CD14-positive monocyte (primary cell): ENCODE results near the gene CHID1. TPM values are rescaled to one million over a fixed set of nuclear protein-coding genes. Genes with fewer than 3 reads are reported as not detected.

Source experiments
- DNase-seq, 3 donors: peaks; one replicate each; pipeline ENCODE4 v3.0.0-alpha.2; 2011 to 2022
- H2AFZ ChIP-seq: 2 replicates; pipeline ENCODE4 v1.6.0; 2012; ENCODE audit warnings: mild to moderate bottlenecking, low read depth, low read length, inconsistent platforms; ENCODE audit not compliant: insufficient read depth, poor library complexity, severe bottlenecking
- H3K27ac ChIP-seq, 2 donors: 1 replicate in 1 of 2; 2 replicates in 1 of 2; pipeline ENCODE4 v1.5.1; 2012 to 2013; ENCODE audit warnings: low read length in 2 of 2, control low read depth in 1 of 2, inconsistent platforms in 1 of 2, low read depth in 1 of 2, mild to moderate bottlenecking in 1 of 2
- H3K27me3 ChIP-seq, 2 donors: one replicate each; pipeline versions ENCODE4 v1.6.0 to v1.6.1; 2011 to 2013; ENCODE audit warnings: low read length in 2 of 2; ENCODE audit not compliant: control insufficient read depth in 2 of 2, insufficient read depth in 2 of 2
- H3K36me3 ChIP-seq, 2 donors: replicated peaks in 1 of 2; 1 replicate in 1 of 2; 2 replicates in 1 of 2; pipeline versions ENCODE4 v1.5.1 to v1.6.1; 2012 to 2013; ENCODE audit warnings: low read length in 2 of 2, control low read depth in 1 of 2, inconsistent platforms in 1 of 2, mild to moderate bottlenecking in 1 of 2; ENCODE audit not compliant: insufficient read depth in 2 of 2, control insufficient read depth in 1 of 2
- H3K4me1 ChIP-seq, 2 donors: 1 replicate in 1 of 2; 2 replicates in 1 of 2; pipeline versions ENCODE4 v1.5.1 to v1.6.1; 2012 to 2013; ENCODE audit warnings: low read length in 2 of 2, control low read depth in 1 of 2, inconsistent platforms in 1 of 2, mild to moderate bottlenecking in 1 of 2, moderate library complexity in 1 of 2; ENCODE audit not compliant: insufficient read depth in 2 of 2, control insufficient read depth in 1 of 2
- H3K4me2 ChIP-seq: replicated peaks from 2 replicates; pipeline ENCODE3; 2012; ENCODE audit warnings: low read length, moderate library complexity, mild to moderate bottlenecking; ENCODE audit not compliant: poor library complexity, severe bottlenecking; ENCODE audit errors: extremely low read depth
- H3K4me3 ChIP-seq, 3 experiments: fragments of 200-600 bp in 1 of 3; sonication (generic) in 1 of 3; replicated peaks in 1 of 3; 1 replicate in 2 of 3; 2 replicates in 1 of 3; pipeline ENCODE4 v1.5.1; 2011 to 2013; ENCODE audit warnings: low read length in 3 of 3, mild to moderate bottlenecking in 3 of 3, control low read depth in 2 of 3, low read depth in 2 of 3, inconsistent platforms in 1 of 3, moderate library complexity in 1 of 3
- H3K79me2 ChIP-seq: 2 replicates; pipeline ENCODE4 v1.6.0; 2012; ENCODE audit warnings: mild to moderate bottlenecking, control low read depth, inconsistent platforms, low read length, moderate library complexity; ENCODE audit not compliant: insufficient read depth
- H3K9ac ChIP-seq: 2 replicates; pipeline ENCODE4 v1.6.0; 2017; ENCODE audit warnings: low read length, mild to moderate bottlenecking; ENCODE audit not compliant: insufficient read depth, poor library complexity, severe bottlenecking
- H3K9me3 ChIP-seq, 2 donors: replicated peaks in 1 of 2; 1 replicate in 1 of 2; 2 replicates in 1 of 2; pipeline versions ENCODE4 v1.5.1 to v1.6.1; 2012 to 2013; ENCODE audit warnings: low read length in 2 of 2, control low read depth in 1 of 2; ENCODE audit not compliant: control insufficient read depth in 1 of 2, insufficient read depth in 1 of 2
- H4K20me1 ChIP-seq: 2 replicates; pipeline ENCODE4 v1.6.0; 2012; ENCODE audit warnings: mild to moderate bottlenecking, low read length, control low read depth, moderate library complexity; ENCODE audit not compliant: insufficient read depth
- H3K27ac Mint-ChIP-seq, 7 donors: one replicate each; pipeline ENCODE4 v1.8.0; 2020; ENCODE audit warnings: mild to moderate bottlenecking in 7 of 7, mixed read lengths in 7 of 7, moderate library complexity in 6 of 7, inconsistent platforms in 2 of 7
- H3K27me3 Mint-ChIP-seq, 3 donors: one replicate each; pipeline ENCODE4 v1.8.0; 2021 to 2022; ENCODE audit warnings: low read depth in 3 of 3, mild to moderate bottlenecking in 3 of 3, mixed read lengths in 3 of 3, moderate library complexity in 3 of 3, inconsistent platforms in 1 of 3
- H3K36me3 Mint-ChIP-seq, 2 donors: one replicate each; pipeline ENCODE4 v1.8.0; 2020; ENCODE audit warnings: mixed read lengths in 2 of 2, inconsistent platforms in 1 of 2, mild to moderate bottlenecking in 1 of 2
- H3K4me1 Mint-ChIP-seq: one replicate; pipeline ENCODE4 v1.8.0; 2020; ENCODE audit warnings: mild to moderate bottlenecking, mixed read lengths
- H3K4me3 Mint-ChIP-seq, 2 donors: one replicate each; pipeline ENCODE4 v1.8.0; 2020; ENCODE audit warnings: mild to moderate bottlenecking in 2 of 2, mixed read lengths in 2 of 2, moderate library complexity in 1 of 2
- H3K9me3 Mint-ChIP-seq, 7 donors: one replicate each; pipeline ENCODE4 v1.8.0; 2020 to 2022; ENCODE audit warnings: mixed read lengths in 7 of 7, mild to moderate bottlenecking in 6 of 7, moderate library complexity in 6 of 7, inconsistent platforms in 2 of 7
- WGBS: methylation state at CpG from one replicate; pipeline ENCODE4 v1.1.5; 2013; ENCODE audit warnings: missing lambda C conversion rate; ENCODE audit not compliant: insufficient coverage; 5-methylcytosine and 5-hydroxymethylcytosine counted together
- intact Hi-C, 2 donors: fragments of 100-400 bp; cut with micrococcal nuclease; formaldehyde crosslinking; loops; one replicate each; pipeline versions ENCODE4 v1.15.0 to v1.15.1; 2023
- polyA plus RNA-seq, 3 donors: library from polyadenylated mRNA; depleted of rRNA in 1 of 3; unstranded in 2 of 3; stranded (reverse) in 1 of 3; fragments of 300-500 nt in 2 of 3; fragments of >200 nt in 1 of 3; fragmentation: Illumina TruSeq in 2 of 3; gene quantifications; 1 replicate in 2 of 3; 2 replicates in 1 of 3; pipeline ENCODE4 v1.2.3, GENCODE V29; 2012 to 2021
- TF ChIP-seq, protein P1 (sequence below): fragments of 200-600 bp; IDR thresholded peaks from one replicate; pipeline ENCODE4 v1.8.0; 2022; ENCODE audit warnings: antibody characterized with exemption, mild to moderate bottlenecking

CHID1 gene
- polyA plus RNA-seq, 3 donors = 23.2 to 45.4 (median 45.0) TPM

- Histone ChIP-seq H3K27ac (no peak overlapping the region), H3K79me2 (peaks cover 84% of the 10 kb centered on the region), H3K4me2 (no peak overlapping the region), H2AFZ (no peak overlapping the region), H3K4me3 (no peak overlapping the region), H3K27me3 (no peaks in the 10 kb centered on the region), H3K4me1 (peaks cover 22 to 28% of the 10 kb centered on the region in 2 donors), H3K9me3 (no peaks in the 10 kb centered on the region), H4K20me1 (peaks cover 98% of the 10 kb centered on the region), H3K36me3 (peaks cover 0 to 4% of the 10 kb centered on the region in 2 donors), H3K9ac (no peak overlapping the region)
- Mint-ChIP-seq H3K4me1 (peaks cover 53% of the 10 kb centered on the region), H3K4me3 (no peak overlapping the region), H3K9me3 (peaks cover 0 to 1% (median 0%) of the 10 kb centered on the region in 7 donors), H3K27me3 (no peaks in the 10 kb centered on the region), H3K36me3 (peaks cover 0 to 35% of the 10 kb centered on the region in 2 donors), H3K27ac (no peak overlapping the region)
- no CpG with 5 or more reads among the region's 3 CpGs for WGBS
- intact Hi-C loops = no loop called here
- TF ChIP-seq, protein P1, sequence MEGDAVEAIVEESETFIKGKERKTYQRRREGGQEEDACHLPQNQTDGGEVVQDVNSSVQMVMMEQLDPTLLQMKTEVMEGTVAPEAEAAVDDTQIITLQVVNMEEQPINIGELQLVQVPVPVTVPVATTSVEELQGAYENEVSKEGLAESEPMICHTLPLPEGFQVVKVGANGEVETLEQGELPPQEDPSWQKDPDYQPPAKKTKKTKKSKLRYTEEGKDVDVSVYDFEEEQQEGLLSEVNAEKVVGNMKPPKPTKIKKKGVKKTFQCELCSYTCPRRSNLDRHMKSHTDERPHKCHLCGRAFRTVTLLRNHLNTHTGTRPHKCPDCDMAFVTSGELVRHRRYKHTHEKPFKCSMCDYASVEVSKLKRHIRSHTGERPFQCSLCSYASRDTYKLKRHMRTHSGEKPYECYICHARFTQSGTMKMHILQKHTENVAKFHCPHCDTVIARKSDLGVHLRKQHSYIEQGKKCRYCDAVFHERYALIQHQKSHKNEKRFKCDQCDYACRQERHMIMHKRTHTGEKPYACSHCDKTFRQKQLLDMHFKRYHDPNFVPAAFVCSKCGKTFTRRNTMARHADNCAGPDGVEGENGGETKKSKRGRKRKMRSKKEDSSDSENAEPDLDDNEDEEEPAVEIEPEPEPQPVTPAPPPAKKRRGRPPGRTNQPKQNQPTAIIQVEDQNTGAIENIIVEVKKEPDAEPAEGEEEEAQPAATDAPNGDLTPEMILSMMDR = no peak
- DNase-seq = no peak
These were observed 25.6 kb upstream of the CHID1 start for GRCh38 chr11:936199-936598.

DNA sequence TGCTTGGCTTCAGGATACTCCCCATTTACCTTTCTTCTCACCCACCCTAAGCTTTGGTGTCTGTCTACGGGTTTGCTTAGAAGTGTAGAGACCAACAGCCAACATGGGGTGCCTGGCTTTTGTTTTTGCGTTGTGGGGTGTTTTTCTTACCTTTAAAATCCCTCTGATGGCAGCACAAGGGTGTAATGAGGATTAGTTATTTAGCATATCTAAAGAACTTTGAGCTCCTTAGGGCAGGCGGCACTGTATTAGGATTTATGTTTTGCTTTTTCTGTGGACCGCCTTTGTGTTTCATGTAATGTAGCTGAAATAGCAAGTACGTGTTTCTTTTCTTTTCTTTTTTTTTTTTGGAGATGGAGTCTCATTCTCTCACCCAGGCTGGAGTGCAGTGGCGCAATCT is 23.9 kb upstream of the CHID1 start:
- Mint-ChIP-seq H3K4me1 (peaks cover 55% of the 10 kb centered on the region), H3K27me3 (no peaks in the 10 kb centered on the region), H3K36me3 (peaks cover 0 to 29% of the 10 kb centered on the region in 2 donors), H3K27ac (peak overlapping the region in 1 of 7 donors; percentile 12), H3K9me3 (peaks cover 0 to 1% (median 0%) of the 10 kb centered on the region in 7 donors), H3K4me3 (no peak overlapping the region)
- no peak overlapping the region for H3K9ac ChIP-seq
- H3K4me1 ChIP-seq = peaks cover 23 to 33% of the 10 kb centered on the region in 2 donors
- H3K79me2 ChIP-seq = peaks cover 84% of the 10 kb centered on the region
- no peak overlapping the region for H3K4me3 ChIP-seq
- H3K9me3 ChIP-seq = no peaks in the 10 kb centered on the region
- H3K4me2 ChIP-seq = no peak overlapping the region
- 60% methylated on average over 1 of the region's 6 CpGs for WGBS
- H3K27ac ChIP-seq = no peak overlapping the region
- peaks cover 0 to 4% of the 10 kb centered on the region in 2 donors for H3K36me3 ChIP-seq
- H3K27me3 ChIP-seq = no peaks in the 10 kb centered on the region
- DNase-seq = no peak
- intact Hi-C loops = no loop called here
- H2AFZ ChIP-seq = no peak overlapping the region
- TF ChIP-seq, protein P1 = no peak
- H4K20me1 ChIP-seq = peaks cover 97% of the 10 kb centered on the region
